NCI-H226 (cell line): ENCODE results near the gene LMAN1L.

Experiments used
- DNase-seq: peaks from one replicate; pipeline ENCODE4 v3.0.0-alpha.2; 2015

The LMAN1L gene

DNA sequence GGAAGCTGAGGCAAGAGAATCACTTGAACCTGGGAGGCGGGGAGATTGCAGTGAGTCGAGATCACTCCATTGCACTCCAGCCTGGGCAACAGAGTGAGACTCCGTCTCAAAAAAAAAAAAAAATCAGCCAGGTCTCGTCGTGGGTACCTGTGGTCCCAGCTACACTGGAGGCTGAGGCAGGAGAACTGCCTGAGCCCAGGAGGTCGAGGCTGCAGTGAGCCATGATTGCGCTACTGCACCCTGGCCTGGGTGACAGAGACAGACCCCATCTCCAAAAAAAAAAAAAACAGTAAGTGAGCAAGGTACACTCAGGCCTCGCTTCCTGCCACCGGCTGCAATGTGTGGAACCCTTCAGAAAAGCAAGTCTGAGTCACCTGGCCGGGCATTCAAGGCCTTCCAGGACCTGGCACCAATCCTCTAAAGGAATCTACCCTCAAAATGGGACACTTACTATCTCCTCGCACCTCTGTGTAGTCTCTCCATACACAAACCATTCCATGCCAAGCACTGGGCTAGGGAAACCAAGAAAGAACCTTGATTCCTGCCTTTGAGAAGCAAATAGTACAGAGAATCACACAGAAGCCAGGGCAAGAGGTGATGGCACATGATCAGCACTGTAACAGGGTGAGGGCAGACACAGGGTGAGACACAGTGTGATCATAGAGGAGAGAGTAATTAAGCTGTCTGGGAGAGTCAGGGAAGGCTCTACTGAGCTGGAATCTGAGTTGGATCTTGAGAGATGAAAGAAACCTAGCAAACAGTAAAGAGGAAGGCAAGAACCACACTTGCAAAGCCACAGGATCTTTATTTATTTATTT is 50.8 kb downstream of the LMAN1L start:
- peak; percentile 49 for DNase-seq

GRCh38 chr15:74864296-74864695 is 51.7 kb downstream of the LMAN1L start:
- no peak for DNase-seq

DNA sequence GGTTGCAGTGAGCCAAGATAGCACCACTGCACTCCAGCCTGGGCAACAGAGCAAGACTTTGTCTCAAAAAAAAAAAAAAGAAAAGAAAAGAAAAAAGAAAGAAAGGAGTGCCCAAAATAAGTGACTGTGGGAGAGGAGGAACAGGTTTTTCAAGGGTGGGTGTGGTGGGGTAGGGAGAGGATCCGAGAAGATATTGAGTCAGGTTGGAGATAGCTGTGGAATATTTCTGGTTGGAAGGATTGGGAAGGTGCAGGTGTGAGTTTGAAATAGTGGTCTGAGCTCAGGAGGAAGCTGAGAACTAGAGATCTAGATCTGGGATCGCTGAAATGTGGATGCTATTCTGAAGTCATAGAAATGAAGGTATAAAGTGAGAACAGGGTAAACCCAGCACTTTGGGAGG is 52.7 kb downstream of the LMAN1L start:
- DNase-seq = no peak

DNA sequence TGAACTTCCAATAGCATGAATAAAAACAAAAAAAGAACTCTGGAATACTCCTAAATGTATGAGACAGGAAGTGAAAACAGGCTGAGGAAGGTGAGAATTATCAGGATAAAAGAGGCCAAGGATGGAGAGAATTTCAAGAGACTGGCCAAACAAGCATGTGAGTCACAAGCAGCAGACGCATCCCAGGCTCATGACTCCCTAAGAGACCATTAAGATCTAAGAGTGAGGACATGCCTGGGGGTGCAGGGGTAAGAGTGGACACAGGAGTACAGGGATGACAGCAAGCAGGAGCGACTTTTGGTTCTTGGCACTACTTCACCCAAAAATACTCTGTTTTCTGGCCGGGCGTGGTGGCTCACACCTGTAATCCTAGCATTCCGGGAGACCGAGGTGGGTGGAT is 53.5 kb downstream of the LMAN1L start:
- peak; percentile 66 for DNase-seq

- DNase-seq = no peak
Measured at GRCh38 chr15:74867466-74868038, 54.9 kb downstream of the LMAN1L start.

- DNase-seq = no peak
Measured at GRCh38 chr15:74868059-74868458, 55.4 kb downstream of the LMAN1L start.

DNA sequence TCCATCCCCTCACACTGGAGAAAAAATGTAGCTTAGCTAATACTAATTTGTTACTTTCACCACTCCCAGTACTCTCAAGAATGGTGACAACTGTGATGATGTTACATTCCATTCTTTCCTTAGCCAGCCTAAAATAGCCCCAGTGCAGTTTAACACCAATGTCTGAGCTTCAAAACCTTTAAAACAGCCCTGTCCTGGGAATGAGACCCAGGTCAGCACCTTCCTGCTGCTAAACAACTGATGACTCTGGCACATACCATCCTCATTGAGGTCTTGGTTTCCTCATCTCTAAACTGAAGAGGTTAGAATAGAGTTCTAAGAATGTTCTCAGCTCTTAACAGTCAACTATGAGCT is 56.7 kb downstream of the LMAN1L start:
- DNase-seq = no peak

GRCh38 chr15:74869726-74870407 is 57.2 kb downstream of the LMAN1L start:
- DNase-seq = no peak

DNA sequence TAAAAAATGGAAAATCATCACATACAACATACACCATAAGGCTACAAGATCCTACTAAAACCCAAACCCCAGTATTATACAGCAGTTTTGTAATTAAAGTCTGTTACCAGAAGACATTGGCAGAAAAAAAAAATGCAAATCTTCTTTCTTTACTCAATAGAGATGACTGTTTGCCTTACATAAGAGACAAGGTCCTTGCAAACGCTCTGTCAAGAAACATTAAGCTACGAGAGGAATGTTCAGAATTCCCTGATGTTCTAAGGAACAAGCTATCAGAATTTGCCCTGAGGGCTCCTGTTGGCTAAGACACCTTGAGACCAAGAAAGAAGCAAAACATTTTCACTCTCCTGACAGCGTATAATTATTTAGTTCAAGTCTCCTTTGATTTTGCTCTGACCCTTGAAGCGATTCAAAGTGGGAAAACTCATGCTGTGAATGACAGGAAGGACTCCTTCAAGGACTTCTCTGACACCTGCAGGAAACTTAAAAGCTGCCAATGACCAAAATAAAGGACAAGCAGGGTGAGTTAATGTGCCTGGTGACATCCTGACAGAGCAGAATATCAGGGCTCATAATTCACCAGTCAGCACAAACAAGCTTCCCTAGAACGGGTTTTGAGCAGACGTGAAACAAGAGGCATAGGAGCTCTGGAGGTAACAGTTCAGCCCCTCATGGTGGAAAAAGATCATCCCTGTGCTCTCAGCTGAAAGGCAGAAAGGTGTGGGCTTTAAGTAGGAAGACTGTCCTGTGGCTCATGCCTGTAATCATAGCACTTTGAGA is 58.0 kb downstream of the LMAN1L start:
- DNase-seq = no peak

DNA sequence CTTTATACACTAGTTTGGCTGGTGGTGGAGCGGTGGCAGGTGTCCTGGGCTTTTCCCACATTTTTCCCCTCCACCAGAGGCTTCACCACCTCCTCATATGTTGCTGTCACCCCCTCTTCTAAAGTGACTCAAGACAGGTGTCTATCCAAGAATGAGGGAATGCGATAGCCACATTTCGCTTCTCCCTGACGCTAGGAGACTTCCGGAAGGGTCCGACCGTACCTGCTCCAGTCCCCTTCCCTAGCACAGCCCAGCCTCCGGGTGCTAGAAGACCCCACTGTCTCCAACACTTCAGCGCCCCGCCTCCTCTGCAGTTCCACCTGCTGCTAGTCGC is 60.0 kb downstream of the LMAN1L start:
- DNase-seq = no peak

DNA sequence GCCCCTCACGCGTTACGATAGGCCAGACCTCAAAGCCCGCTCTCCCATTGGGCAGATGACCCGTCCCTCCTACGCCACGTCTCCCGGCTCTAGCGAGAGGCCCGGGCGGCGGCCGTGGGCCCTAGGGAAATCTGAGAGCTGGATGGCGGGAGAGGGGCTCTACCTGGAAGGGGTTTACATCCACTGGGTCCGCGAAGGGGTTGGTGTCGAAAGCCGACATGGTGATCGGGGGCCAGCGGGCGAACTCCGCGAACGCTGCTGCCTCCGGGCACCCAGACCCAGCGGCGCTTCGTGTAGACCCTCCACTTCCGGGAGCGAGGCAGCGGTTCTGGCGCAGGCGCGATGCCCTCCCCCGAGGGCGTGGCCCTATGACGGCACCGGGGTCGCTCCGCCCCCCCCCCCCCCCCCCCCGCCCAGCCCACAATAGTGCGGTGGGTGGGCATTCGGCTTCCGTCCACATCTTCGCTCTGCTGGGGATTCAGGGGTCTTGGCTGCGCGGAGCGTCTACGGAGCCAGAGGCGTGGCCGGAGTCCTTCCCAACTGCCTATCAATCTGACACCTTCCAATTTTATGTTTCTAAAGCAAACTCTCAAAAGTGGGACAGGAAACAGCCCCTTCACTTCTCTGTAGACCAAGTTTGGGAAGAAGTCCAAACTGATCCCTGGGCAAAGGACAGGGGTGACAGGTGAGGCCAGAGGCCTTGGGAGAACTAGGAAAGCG is 60.6 kb downstream of the LMAN1L start, which contains the start of gene SCAMP2:
Gene SCAMP2, minus strand, starts transcription at position 330 of the 720 bp plus-strand sequence. Its CDS starts 110 bp downstream, at position 220.
- DNase-seq = peak; percentile 98

DNA sequence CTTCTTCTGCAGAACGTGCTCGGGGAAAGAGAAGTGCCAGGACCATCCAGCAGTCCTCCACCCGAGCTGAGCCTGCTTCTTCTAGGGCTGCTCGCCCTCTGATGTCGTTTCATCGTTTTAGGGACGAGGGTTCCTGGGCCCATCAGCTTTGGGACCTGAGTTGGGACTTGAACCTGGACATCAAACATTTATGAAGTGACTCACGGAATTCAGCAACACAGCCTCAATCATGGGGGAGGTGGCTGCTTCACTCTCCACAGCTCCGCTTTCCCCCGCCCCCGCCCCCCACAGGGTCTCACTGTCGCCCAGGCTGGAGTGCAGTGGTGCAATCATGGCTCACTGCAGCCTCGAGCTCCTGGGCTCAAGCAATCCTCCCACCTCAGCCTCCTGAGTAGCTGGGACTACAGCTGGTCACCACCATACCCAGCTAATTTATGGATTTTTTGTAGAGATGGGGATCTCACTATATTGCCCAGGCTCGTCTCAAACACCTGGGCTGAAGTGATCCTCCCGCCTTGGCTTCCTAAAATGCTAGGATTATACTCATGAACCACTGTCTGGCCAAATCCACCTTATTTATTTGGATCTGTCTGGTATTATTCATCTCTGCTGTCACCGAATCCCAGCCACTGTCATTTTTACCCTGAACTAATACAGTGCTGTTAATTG is 61.3 kb downstream of the LMAN1L start:
- DNase-seq = no peak
